DND-41 (cell line): ENCODE measurements around the gene CEP295NL.

Source experiments
- ATAC-seq: fragments of 200-7000 bp; cut with Tn5 transposase; 3 replicates; pipeline ENCODE4 v1.9.1; 2021; ENCODE audit warnings: low read depth; ENCODE audit not compliant: insufficient read depth
- DNase-seq: peaks from one replicate; pipeline ENCODE4 v3.0.0-alpha.2; 2020
- H2AFZ ChIP-seq: 2 replicates; pipeline ENCODE4 v1.6.0; 2012; ENCODE audit warnings: low read depth, low read length
- H3K27ac ChIP-seq: 2 replicates; pipeline ENCODE4 v1.5.1; 2012; ENCODE audit warnings: low read length, inconsistent platforms
- H3K27me3 ChIP-seq: fragments of 200-600 bp; sonication (generic); 2 replicates; pipeline ENCODE4 v1.6.0; 2012; ENCODE audit warnings: low read length, mild to moderate bottlenecking, inconsistent platforms; ENCODE audit not compliant: insufficient read depth, poor library complexity
- H3K36me3 ChIP-seq: 2 replicates; pipeline ENCODE4 v1.5.1; 2012; ENCODE audit warnings: low read length, inconsistent platforms; ENCODE audit not compliant: insufficient read depth
- H3K4me1 ChIP-seq: 2 replicates; pipeline ENCODE4 v1.5.1; 2012; ENCODE audit warnings: mild to moderate bottlenecking, low read length; ENCODE audit not compliant: insufficient read depth
- H3K4me2 ChIP-seq: 2 replicates; pipeline ENCODE4 v1.6.0; 2012; ENCODE audit warnings: mild to moderate bottlenecking, moderate library complexity, low read length, inconsistent platforms; ENCODE audit not compliant: insufficient read depth
- H3K4me3 ChIP-seq, 2 experiments: fragments of 200-600 bp in 1 of 2; shearing (Covaris generic) in 1 of 2; 2 replicates each; pipeline ENCODE4 v1.5.1; 2012 to 2016; ENCODE audit warnings: inconsistent platforms in 2 of 2, low read length in 2 of 2, mild to moderate bottlenecking in 2 of 2, low read depth in 1 of 2, moderate library complexity in 1 of 2
- H3K79me2 ChIP-seq: 2 replicates; pipeline ENCODE4 v1.6.0; 2012; ENCODE audit warnings: low read length, inconsistent platforms; ENCODE audit not compliant: insufficient read depth
- H3K9ac ChIP-seq: 2 replicates; pipeline ENCODE4 v1.6.0; 2012; ENCODE audit warnings: low read depth, mild to moderate bottlenecking, inconsistent platforms, low read length, moderate library complexity
- H3K9me3 ChIP-seq: 2 replicates; pipeline ENCODE4 v1.5.1; 2012; ENCODE audit warnings: low read length, moderate library complexity, mild to moderate bottlenecking, inconsistent platforms; ENCODE audit not compliant: insufficient read depth, severe bottlenecking
- H4K20me1 ChIP-seq: 2 replicates; pipeline ENCODE4 v1.6.0; 2012; ENCODE audit warnings: low read length; ENCODE audit not compliant: insufficient read depth
- CTCF ChIP-seq: IDR thresholded peaks from 2 replicates; pipeline ENCODE4 v1.5.1; 2012; ENCODE audit warnings: borderline replicate concordance, low read length, moderate library complexity, mild to moderate bottlenecking; ENCODE audit not compliant: poor library complexity, severe bottlenecking; ENCODE audit errors: extremely low read depth
- EZH2 ChIP-seq: IDR thresholded peaks from 3 replicates; pipeline ENCODE4 v1.6.1; 2012; ENCODE audit warnings: borderline replicate concordance, low read depth, mild to moderate bottlenecking, moderate library complexity, low read length, inconsistent platforms; ENCODE audit not compliant: severe bottlenecking

The CEP295NL gene

GRCh38 chr17:78875363-78876093 is 27.5 kb downstream of the CEP295NL start:
- Histone ChIP-seq H3K27ac (no peak overlapping the region), H3K9me3 (no peaks in the 10 kb centered on the region), H2AFZ (no peak overlapping the region), H3K4me3 (no peak overlapping the region), H4K20me1 (peaks cover 3% of the 10 kb centered on the region; the same call in 1 of the 2 replicates), H3K36me3 (no peaks in the 10 kb centered on the region), H3K4me2 (no peak overlapping the region), H3K9ac (no peak overlapping the region), H3K79me2 (no peaks in the 10 kb centered on the region), H3K4me1 (peaks cover 9% of the 10 kb centered on the region; the same call in 1 of the 2 replicates), H3K27me3 (peaks cover 3% of the 10 kb centered on the region)
- DNase-seq (no peak), ATAC-seq (no peak)
- no peak for TF ChIP-seq CTCF
- no peak for TF ChIP-seq EZH2

- ATAC-seq (no peak), DNase-seq (no peak)
- Histone ChIP-seq H3K4me2 (no peak overlapping the region), H3K9ac (no peak overlapping the region), H4K20me1 (no peaks in the 10 kb centered on the region; the same call in 1 of the 2 replicates), H3K9me3 (no peaks in the 10 kb centered on the region), H3K4me1 (0 out of 2 replicates have a peak, but pooled peaks cover under 1% of the 10 kb centered on the region), H2AFZ (no peak overlapping the region), H3K27ac (no peak overlapping the region), H3K27me3 (no peaks in the 10 kb centered on the region), H3K36me3 (no peaks in the 10 kb centered on the region), H3K79me2 (no peaks in the 10 kb centered on the region), H3K4me3 (no peak overlapping the region)
- TF ChIP-seq EZH2 = no peak
- TF ChIP-seq CTCF = no peak
Observed at GRCh38 chr17:78873519-78874340, 29.3 kb downstream of the CEP295NL start.

GRCh38 chr17:78872486-78872885 is 30.5 kb downstream of the CEP295NL start:
- Histone ChIP-seq H3K27ac (no peak overlapping the region), H3K27me3 (no peaks in the 10 kb centered on the region), H3K36me3 (no peaks in the 10 kb centered on the region), H4K20me1 (no peaks in the 10 kb centered on the region; the same call in 1 of the 2 replicates), H3K9ac (no peak overlapping the region), H2AFZ (no peak overlapping the region), H3K4me3 (no peak overlapping the region), H3K4me1 (no peaks in the 10 kb centered on the region), H3K9me3 (no peaks in the 10 kb centered on the region), H3K79me2 (no peaks in the 10 kb centered on the region), H3K4me2 (no peak overlapping the region)
- DNase-seq = no peak
- ATAC-seq = no peak
- TF ChIP-seq EZH2 = no peak
- TF ChIP-seq CTCF = no peak
